Uterus (tissue), 2 donors: ENCODE measurements around the gene JAM3.

ENCODE experiments used
- CTCF ChIP-seq, 4 experiments: fragments of 200-600 bp in 2 of 4; fragments of 450-650 bp in 2 of 4; sonication (generic) in 2 of 4; IDR thresholded peaks; one replicate each; pipeline ENCODE4 v1.5.1; 2016 to 2019; ENCODE audit warnings: antibody characterized with exemption in 4 of 4, mild to moderate bottlenecking in 2 of 4, moderate library complexity in 1 of 4
- POLR2A ChIP-seq, 2 donors: fragments of 450-650 bp; IDR thresholded peaks; one replicate each; pipeline ENCODE4 v1.6.1; 2016; ENCODE audit warnings: antibody characterized with exemption in 2 of 2, mild to moderate bottlenecking in 1 of 2, moderate library complexity in 1 of 2

- TF ChIP-seq CTCF (IDR thresholded peaks at IDR 0.05) (no peak), POLR2A (IDR thresholded peaks at IDR 0.05) (no peak)
These were observed 49.4 kb upstream of the JAM3 start for GRCh38 chr11:134019500-134019899.
